HAP-1 (cell line): ENCODE results near the gene TGM5.
A peak's percentile ranks its signal among the peaks of the same experiment; 100 is the strongest.
"Not testable (repeated sequence)": the region's sequence is repeated elsewhere in the genome, so short reads cannot be mapped to it uniquely, and the experiment has no call there.

Experiments used
- DNase-seq, 2 experiments: peaks; one replicate each; pipeline ENCODE4 v3.0.0-alpha.2; 2016 to 2020; ENCODE audit warnings: low spot score in 2 of 2
- H3K27me3 ChIP-seq: fragments of 250-450 bp; sonication (Bioruptor Pico); 2 replicates; pipeline ENCODE4 v1.5.1; 2020; ENCODE audit warnings: low read depth, mild to moderate bottlenecking, moderate library complexity
- H3K36me3 ChIP-seq: fragments of 250-450 bp; sonication (Bioruptor Pico); replicated peaks from 2 replicates; pipeline ENCODE4 v1.5.1; 2020; ENCODE audit warnings: mild to moderate bottlenecking
- H3K4me1 ChIP-seq: fragments of 250-450 bp; sonication (Bioruptor Pico); 2 replicates; pipeline ENCODE4 v1.5.1; 2020; ENCODE audit warnings: mild to moderate bottlenecking
- H3K4me3 ChIP-seq: fragments of 250-450 bp; sonication (Bioruptor Pico); 2 replicates; pipeline ENCODE4 v1.5.1; 2020; ENCODE audit warnings: mild to moderate bottlenecking, moderate library complexity
- H3K9me3 ChIP-seq: fragments of 250-450 bp; sonication (Bioruptor Pico); 2 replicates; pipeline ENCODE4 v1.5.1; 2020; ENCODE audit warnings: mild to moderate bottlenecking, moderate library complexity
- in situ Hi-C: fragments of 300-500 bp; cut with MboI; formaldehyde crosslinking; loops from 3 replicates; pipeline ENCODE4 v1.14.3; 2020; ENCODE audit warnings: low sequenced_read_pairs, inconsistent platforms, mixed read lengths

The TGM5 gene

DNA sequence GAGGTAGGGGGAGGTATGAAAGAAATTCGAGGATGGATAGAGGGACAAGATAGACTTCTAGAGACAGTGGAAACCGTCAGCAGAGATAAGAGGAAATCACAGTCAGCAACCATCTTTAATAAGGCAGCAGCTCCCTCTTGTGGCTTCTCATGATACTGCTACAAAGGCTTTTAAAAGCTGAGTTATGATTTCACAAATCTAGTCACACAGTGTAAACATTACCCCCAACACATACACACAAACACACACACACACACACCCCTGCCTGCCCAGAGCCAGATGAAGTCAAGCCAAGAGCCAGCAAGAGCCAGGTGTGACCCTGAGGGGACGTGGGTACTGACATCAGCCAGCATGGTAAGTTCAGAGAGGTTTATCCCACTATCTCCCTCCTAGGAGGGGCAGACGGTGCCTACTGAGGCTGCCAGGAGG, 18.9 kb upstream of the TGM5 start:
- H3K9me3 ChIP-seq = peaks cover 2% of the 10 kb centered on the region; the same call in 1 of the 2 replicates
- H3K36me3 ChIP-seq = no peaks in the 10 kb centered on the region
- peak; percentile 47 to 70 for DNase-seq
- in situ Hi-C loops = loop anchor here (25.0 kb wide), 1 partner anchor 548 kb away; the partner anchor contains the start of gene CDAN1
- H3K27me3 ChIP-seq = no peaks in the 10 kb centered on the region
- H3K4me3 ChIP-seq = no peak overlapping the region
- H3K4me1 ChIP-seq = no peaks in the 10 kb centered on the region

DNA sequence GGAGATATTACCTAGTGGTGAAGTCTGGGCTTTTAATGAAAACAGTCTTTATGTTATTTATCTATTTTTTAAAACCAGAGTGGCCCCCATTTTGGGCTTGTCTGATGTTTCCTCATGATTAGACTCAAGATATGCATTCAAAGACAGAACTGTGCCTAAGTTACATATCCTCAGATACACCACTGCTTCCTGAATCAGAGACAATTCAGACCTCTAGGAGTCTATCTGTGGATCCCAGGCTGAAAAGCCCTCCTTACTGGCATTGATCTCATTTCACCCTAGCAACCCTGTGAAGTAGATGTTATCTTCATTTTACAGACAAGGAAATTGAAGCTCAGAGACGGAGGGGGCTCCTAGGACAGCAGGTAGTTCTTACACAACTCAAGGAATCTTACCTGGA, 16.8 kb upstream of the TGM5 start:
- in situ Hi-C loops = loop anchor here (25.0 kb wide), 1 partner anchor 546 kb away; the partner anchor contains the start of gene CDAN1
- Histone ChIP-seq H3K4me3 (no peak overlapping the region), H3K4me1 (no peaks in the 10 kb centered on the region), H3K36me3 (no peaks in the 10 kb centered on the region), H3K9me3 (no peaks in the 10 kb centered on the region; the same call in 1 of the 2 replicates), H3K27me3 (no peaks in the 10 kb centered on the region)
- DNase-seq = no peak

DNA sequence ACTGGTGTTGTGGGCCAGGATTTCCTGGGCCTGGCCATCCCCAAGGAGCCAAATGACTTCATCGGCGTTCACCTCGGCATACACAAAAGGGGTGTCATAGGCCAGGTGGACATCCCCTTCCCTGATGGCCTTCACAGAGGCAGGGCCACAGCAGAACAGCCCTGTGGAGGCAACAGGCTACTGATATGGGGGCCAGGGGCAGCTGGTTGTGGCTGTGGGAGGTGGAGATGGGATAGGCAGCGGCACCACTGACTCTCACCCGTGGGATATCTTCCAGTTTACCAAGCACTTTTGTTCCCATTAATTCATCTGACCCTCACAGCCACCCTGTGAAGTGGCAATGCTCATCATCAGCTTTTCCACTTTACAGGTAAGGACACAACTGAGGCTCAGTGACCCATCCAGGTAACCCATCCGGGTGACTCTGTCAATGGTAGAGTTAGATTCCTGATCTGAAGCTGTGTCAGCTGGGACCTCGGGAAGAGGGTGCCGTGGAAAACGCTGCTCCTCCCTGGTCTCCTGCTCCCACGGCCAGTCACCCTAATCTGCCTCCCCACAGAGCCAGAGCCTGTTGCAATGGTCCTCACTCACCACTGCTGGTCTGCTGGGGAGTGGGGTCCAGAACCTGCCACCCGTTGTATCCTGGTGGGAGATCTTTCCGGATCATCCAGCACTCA, 15.3 kb upstream of the TGM5 start:
- no peaks in the 10 kb centered on the region for H3K27me3 ChIP-seq
- no peaks in the 10 kb centered on the region for H3K4me1 ChIP-seq
- in situ Hi-C loops = loop anchor here (25.0 kb wide), 1 partner anchor 545 kb away; the partner anchor contains the start of gene CDAN1
- no peak overlapping the region for H3K4me3 ChIP-seq
- DNase-seq = no peak
- no peaks in the 10 kb centered on the region for H3K36me3 ChIP-seq
- H3K9me3 ChIP-seq = no peaks in the 10 kb centered on the region; the same call in 1 of the 2 replicates

DNA sequence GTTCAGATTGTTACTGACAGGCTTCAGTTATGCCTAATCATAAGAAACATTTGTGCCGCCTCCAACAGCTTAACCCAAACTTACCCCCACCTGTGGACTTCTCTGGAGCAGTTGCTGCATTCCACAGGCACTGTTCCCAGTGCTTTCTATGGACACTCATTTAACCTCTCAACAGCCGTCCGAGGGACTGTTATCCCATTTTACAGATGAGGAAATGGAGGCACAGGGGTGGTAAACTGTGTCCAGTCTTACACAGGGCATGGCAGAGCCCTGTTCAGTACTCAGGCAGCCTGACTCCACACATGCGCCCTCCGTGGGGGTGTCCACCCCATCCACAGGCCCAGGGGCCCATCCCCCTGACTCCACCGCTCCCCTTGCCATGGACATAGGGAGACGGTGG, 14.3 kb upstream of the TGM5 start:
- in situ Hi-C loops = loop anchor here (25.0 kb wide), 1 partner anchor 544 kb away; the partner anchor contains the start of gene CDAN1
- no peak for DNase-seq
- H3K4me3 ChIP-seq = no peak overlapping the region
- no peaks in the 10 kb centered on the region; the same call in 1 of the 2 replicates for H3K9me3 ChIP-seq
- no peaks in the 10 kb centered on the region for H3K27me3 ChIP-seq
- no peaks in the 10 kb centered on the region for H3K36me3 ChIP-seq
- H3K4me1 ChIP-seq = no peaks in the 10 kb centered on the region

DNA sequence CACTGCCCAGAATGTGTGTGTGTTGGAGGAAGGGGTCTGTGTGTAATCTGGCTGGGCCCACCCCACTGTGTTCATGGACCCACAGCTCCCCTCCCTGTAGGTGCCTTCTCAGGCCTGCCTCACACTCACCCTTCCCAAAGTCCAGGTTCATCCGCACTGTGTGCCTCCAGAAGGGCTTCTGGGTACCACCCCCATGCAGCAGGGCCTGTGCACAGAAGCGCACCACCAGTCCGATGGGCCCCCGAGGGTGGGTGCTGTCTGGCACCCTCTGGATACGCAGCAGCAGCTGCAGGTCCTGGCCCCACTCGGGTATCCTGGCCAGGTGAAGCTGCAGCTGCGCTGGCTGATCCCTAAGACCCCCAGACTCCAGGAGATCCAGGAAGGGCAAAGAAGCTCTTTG, 12.8 kb upstream of the TGM5 start:
- in situ Hi-C loops = loop anchor here (25.0 kb wide), 1 partner anchor 542 kb away; the partner anchor contains the start of gene CDAN1
- no peaks in the 10 kb centered on the region for H3K27me3 ChIP-seq
- H3K4me3 ChIP-seq = no peak overlapping the region
- H3K4me1 ChIP-seq = no peaks in the 10 kb centered on the region
- DNase-seq = no peak
- H3K9me3 ChIP-seq = no peaks in the 10 kb centered on the region
- no peaks in the 10 kb centered on the region for H3K36me3 ChIP-seq

DNA sequence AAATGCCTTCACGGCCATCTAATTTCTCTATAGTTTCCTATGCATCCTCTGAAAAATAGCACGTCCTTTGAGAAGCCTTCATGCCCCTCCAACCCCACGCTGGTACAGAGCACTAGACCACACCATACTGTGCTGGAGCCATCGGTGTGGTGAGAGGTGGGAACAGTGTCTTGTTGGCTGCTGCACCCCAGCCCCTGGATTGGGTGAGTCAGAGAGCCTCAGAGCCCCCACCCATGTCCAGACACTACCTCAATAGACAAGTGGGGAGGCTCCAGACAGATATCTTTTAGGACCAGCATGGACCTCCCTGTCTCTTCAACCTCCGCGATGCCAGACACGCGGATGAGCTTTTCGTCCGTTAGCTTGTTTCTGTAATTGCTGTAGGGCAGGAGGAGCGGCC, 12.1 kb upstream of the TGM5 start:
- Histone ChIP-seq H3K9me3 (no peaks in the 10 kb centered on the region), H3K36me3 (no peaks in the 10 kb centered on the region), H3K27me3 (no peaks in the 10 kb centered on the region), H3K4me3 (no peak overlapping the region), H3K4me1 (no peaks in the 10 kb centered on the region)
- in situ Hi-C loops = loop anchor here (25.0 kb wide), 1 partner anchor 542 kb away; the partner anchor contains the start of gene CDAN1
- DNase-seq = no peak

DNA sequence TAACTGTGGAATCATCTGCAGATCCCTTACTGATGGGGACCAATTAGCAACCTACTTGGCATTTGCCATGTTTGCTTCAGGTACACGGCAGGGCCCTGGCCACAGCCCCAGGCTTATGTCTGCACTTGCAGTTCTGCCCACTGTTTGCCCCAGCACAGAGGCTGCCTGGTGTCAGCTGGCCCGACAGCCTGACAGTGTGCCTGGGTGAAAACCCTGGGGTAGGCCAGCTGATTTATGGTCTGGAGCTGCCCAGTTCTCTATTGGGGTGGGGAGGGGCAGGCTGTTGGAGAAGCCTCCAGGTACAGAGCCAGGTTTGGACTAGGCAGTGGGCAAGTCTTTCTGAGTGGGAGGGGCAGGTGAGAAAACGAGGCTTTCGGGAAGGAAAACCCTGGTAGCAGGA, 11.2 kb upstream of the TGM5 start:
- Histone ChIP-seq H3K27me3 (no peaks in the 10 kb centered on the region), H3K4me3 (no peak overlapping the region), H3K9me3 (no peaks in the 10 kb centered on the region), H3K4me1 (no peaks in the 10 kb centered on the region), H3K36me3 (no peaks in the 10 kb centered on the region)
- no peak for DNase-seq
- in situ Hi-C loops = loop anchor here (25.0 kb wide), 1 partner anchor 541 kb away; the partner anchor contains the start of gene CDAN1

DNA sequence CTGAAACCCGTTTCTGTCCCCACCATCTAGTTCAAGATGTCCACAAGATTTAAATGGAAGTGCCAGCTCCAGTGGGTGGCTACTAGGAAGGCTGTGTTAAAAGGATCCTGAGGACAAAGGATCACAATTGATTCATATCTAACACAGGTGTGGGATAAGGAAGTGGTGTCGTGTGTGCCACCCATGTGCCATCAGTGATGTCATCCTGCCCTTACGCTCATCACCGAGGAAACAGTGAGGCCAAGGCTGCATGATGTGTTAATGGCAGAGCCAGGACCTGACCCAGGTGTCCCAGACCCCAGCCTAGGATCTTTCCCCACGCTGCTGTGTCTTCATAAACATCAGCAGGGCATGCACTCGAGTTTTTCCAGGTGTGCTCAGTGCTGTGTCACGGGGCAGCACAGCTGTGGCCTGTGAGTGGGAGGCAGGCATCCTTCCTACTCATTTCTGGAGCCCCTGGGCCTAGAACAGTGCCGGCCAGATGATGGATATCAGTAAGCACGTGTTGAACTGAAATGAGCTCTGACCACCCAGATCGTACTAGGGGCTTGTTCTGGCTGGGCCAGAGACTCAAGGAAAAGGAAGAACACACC, 10.6 kb upstream of the TGM5 start:
- no peak for DNase-seq
- Histone ChIP-seq H3K9me3 (peaks cover under 1% of the 10 kb centered on the region; the same call in 1 of the 2 replicates), H3K27me3 (no peaks in the 10 kb centered on the region), H3K36me3 (no peaks in the 10 kb centered on the region), H3K4me3 (no peak overlapping the region), H3K4me1 (no peaks in the 10 kb centered on the region)
- in situ Hi-C loops = loop anchor here (25.0 kb wide), 1 partner anchor 540 kb away; the partner anchor contains the start of gene CDAN1

DNA sequence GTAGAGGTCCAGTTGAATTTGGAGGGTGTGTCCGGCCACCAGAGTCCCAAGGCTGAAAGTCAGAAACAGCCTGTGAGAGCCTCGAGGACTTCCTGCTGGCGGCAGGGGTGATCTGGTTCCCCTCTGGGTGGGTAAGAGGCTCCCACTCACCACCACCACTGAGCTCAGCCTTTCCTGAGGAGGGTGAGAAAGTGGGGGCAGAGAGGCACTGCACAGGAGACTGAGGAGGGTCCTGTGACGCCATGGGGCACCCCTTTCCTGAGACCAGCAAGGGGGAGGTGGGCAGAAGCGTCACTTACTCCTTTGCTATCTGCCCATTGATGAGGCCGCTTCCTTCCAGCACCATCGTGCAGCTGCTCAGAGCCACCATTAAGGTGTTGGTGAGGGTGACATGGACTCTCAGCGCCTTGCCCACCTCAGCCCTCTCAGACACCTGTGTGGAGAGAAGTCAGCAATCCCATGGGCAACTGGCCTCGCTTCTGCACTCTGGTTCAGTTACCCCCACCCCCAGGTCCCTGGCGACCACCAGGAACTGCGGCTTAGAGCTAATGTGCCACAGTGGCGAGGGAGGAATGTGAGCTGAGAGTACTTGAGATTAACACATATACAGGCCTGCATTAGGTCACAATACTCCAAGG, 10.0 kb upstream of the TGM5 start:
- Histone ChIP-seq H3K4me1 (no peaks in the 10 kb centered on the region), H3K36me3 (no peaks in the 10 kb centered on the region), H3K27me3 (no peaks in the 10 kb centered on the region), H3K9me3 (peaks cover 3% of the 10 kb centered on the region; the same call in 1 of the 2 replicates), H3K4me3 (no peak overlapping the region)
- in situ Hi-C loops = loop anchor here (25.0 kb wide), 1 partner anchor 539 kb away; the partner anchor contains the start of gene CDAN1
- no peak for DNase-seq

DNA sequence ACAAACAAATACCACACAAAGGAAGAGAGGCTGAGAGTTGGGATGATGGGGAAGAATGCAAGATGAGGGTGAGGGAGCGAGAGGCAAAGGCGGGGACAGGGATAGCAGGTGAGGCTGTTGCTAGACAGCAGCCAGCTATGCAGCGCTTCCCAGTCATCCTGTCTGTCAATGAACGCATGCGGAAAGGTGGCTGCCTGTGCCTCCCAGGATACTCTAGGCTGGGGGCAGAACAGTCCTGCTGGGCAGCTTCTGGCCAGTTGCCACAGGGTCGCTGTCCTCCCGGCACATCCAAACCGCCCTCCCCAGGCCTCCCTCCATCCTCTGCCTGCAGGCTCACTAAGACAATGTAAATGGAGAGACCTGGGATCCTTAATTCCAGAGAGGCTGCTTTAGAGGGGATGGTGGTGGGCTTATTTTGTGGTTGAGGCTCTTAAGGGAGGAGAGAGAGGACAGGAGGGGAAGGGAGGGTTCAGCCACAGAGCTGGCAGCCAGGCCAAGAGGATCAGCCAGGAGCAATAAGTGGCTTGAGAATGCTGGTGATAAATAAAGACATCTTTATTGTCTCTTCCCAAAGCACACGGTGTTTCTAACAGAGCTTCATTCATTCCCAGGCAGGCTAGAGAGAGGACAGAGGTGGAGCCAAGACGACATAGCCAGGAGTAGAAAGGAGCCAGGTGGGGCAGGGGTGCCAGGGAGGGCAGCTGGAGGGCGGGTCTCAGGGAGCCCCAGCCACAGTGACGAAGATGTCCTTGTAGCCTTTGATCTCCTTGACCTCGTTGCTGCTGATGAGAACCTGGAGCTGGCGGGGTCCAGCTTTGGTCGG, 9.2 kb upstream of the TGM5 start:
- no peaks in the 10 kb centered on the region for H3K36me3 ChIP-seq
- DNase-seq = no peak
- H3K4me1 ChIP-seq = no peaks in the 10 kb centered on the region
- in situ Hi-C loops = loop anchor here (25.0 kb wide), 1 partner anchor 539 kb away; the partner anchor contains the start of gene CDAN1
- peaks cover 3% of the 10 kb centered on the region; the same call in 1 of the 2 replicates for H3K9me3 ChIP-seq
- H3K4me3 ChIP-seq = no peak overlapping the region
- H3K27me3 ChIP-seq = no peaks in the 10 kb centered on the region

DNA sequence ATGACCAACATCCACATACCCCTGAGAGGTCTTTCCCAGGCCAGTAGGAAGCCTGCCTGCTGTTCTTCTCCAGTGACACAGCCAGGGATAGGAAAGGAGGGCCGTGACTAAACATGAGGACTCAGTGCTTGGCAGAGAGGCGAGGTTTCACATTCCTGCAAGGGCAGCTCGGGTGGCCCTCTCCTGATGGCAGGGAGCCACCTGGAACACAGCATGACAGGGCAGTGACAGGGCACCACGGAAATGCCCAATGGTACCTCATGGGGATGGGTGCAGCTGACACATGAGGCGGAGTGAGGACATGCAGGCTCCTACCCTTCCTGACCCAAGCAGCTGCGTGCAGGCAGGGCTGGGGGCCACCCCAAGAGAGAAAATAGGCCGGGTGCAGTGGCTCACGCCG, 7.4 kb upstream of the TGM5 start:
- in situ Hi-C loops = no loop called here
- Histone ChIP-seq H3K27me3 (no peaks in the 10 kb centered on the region), H3K4me3 (no peak overlapping the region), H3K9me3 (peaks cover 3% of the 10 kb centered on the region; the same call in 1 of the 2 replicates), H3K4me1 (no peaks in the 10 kb centered on the region), H3K36me3 (no peaks in the 10 kb centered on the region)
- DNase-seq = no peak

DNA sequence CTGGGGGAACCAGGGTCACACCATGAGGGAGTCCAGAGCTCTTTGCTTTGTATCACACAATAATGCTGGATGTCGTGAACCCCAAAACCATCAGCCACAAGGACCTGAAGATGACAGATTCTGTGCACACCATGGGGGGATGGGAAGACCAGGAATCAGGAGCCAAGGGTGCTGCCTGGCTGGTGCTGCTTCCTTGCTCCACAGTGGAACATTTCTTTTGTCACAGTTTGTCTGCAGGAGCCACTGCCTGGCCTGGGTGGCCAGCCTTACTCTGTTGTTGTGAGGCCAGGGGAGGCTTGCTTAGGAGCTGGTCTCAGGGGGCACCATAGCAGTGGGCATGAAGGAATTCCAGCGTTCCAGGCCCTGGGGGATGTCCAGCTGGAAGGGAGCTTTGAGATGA, 6.5 kb upstream of the TGM5 start:
- no peaks in the 10 kb centered on the region for H3K4me1 ChIP-seq
- H3K4me3 ChIP-seq = no peak overlapping the region
- no peaks in the 10 kb centered on the region for H3K36me3 ChIP-seq
- DNase-seq = no peak
- peaks cover 3% of the 10 kb centered on the region; the same call in 1 of the 2 replicates for H3K9me3 ChIP-seq
- in situ Hi-C loops = no loop called here
- H3K27me3 ChIP-seq = no peaks in the 10 kb centered on the region; the same call in 1 of the 2 replicates

DNA sequence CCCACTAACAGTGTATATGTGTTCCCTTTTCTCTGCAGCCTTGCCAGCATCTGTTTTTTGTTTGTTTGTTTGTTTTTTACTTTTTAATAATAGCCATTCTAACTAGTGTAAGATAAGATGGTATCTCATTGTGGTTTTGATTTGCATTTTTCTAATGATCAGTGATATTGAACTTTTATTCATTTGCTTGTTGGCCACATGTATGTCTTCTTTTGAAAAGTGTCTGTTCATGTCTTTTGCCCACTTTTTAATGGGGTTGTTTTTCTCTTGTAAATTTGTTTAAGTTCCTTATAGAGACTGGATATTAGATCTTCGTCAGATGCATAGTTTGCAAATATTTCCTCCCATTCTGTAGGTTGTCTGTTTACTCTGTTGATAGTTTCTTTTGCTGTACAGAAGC, 5.2 kb upstream of the TGM5 start:
- H3K4me1 ChIP-seq, H3K27me3 ChIP-seq, in situ Hi-C loops, H3K9me3 ChIP-seq, H3K36me3 ChIP-seq, DNase-seq, H3K4me3 ChIP-seq: not testable (repeated sequence)
